Adrenal gland (tissue), 12 donors: ENCODE data around the gene MMP24OS. TPM values are rescaled to one million over a fixed set of nuclear protein-coding genes. Genes with fewer than 3 reads are reported as not detected.

ENCODE experiments used
- DNase-seq, 7 donors: peaks; one replicate each; pipeline ENCODE4 v3.0.0-alpha.2; 2019 to 2020
- H3K27ac ChIP-seq, 5 donors: fragments of 200-600 bp; sonication (generic) in 4 of 5; 1 replicate in 3 of 5; 2 replicates in 2 of 5; pipeline versions ENCODE4 v1.5.1 to v1.8.0; 2016 to 2020; ENCODE audit warnings: mild to moderate bottlenecking in 1 of 5
- H3K27me3 ChIP-seq: fragments of 200-600 bp; 2 replicates; pipeline ENCODE4 v1.8.0; 2021
- H3K36me3 ChIP-seq, 2 donors: fragments of 200-600 bp; replicated peaks in 1 of 2; 1 replicate in 1 of 2; 2 replicates in 1 of 2; pipeline versions ENCODE4 v1.5.1 to v1.8.0; 2018 to 2022
- H3K4me1 ChIP-seq, 2 donors: fragments of 200-600 bp; replicated peaks in 1 of 2; 1 replicate in 1 of 2; 2 replicates in 1 of 2; pipeline versions ENCODE4 v1.5.1 to v1.8.0; 2018 to 2021
- H3K4me3 ChIP-seq, 4 donors: fragments of 200-600 bp; sonication (generic) in 3 of 4; one replicate each; pipeline ENCODE4 v1.5.1; 2016 to 2018
- H3K9me3 ChIP-seq, 3 donors: fragments of 200-600 bp; sonication (generic) in 1 of 3; replicated peaks in 1 of 3; 1 replicate in 2 of 3; 2 replicates in 1 of 3; pipeline versions ENCODE4 v1.5.1 to v1.8.0; 2016 to 2021
- CTCF ChIP-seq, 6 experiments: fragments of 450-650 bp in 4 of 6; fragments of 200-600 bp in 2 of 6; sonication (generic) in 1 of 6; IDR thresholded peaks; 1 replicate in 5 of 6; 2 replicates in 1 of 6; pipeline versions ENCODE4 v1.5.1 to v1.8.0; 2016 to 2021; ENCODE audit warnings: antibody characterized with exemption in 6 of 6, mild to moderate bottlenecking in 2 of 6, moderate library complexity in 1 of 6
- POLR2A ChIP-seq, 2 donors: fragments of 450-650 bp; IDR thresholded peaks; one replicate each; pipeline ENCODE4 v1.6.1; 2017; ENCODE audit warnings: antibody characterized with exemption in 2 of 2, mild to moderate bottlenecking in 2 of 2, moderate library complexity in 1 of 2
- WGBS, 4 donors: extraction: QIAGEN DNeasy Blood & Tissue Kit in 2 of 4; methylation state at CpG; one replicate each; pipeline versions ENCODE4 v1.1.5 to v1.1.7; 2013 to 2017; 5-methylcytosine and 5-hydroxymethylcytosine counted together
- intact Hi-C, 2 donors: fragments of 100-400 bp; cut with DNase I; formaldehyde crosslinking; loops; one replicate each; pipeline versions ENCODE4 v1.14.1 to v1.15.0; 2022 to 2023
- polyA plus RNA-seq, 3 donors: library from polyadenylated mRNA; stranded (reverse); fragments of 200-250 nt in 2 of 3; fragments of 350-450 nt in 1 of 3; fragmentation: Illumina TruSeq in 1 of 3; extraction: RNeasy Lipid Tissue Mini Kit (QIAGEN cat#74804) in 1 of 3; gene quantifications; one replicate each; pipeline ENCODE4 v1.2.3, GENCODE V29; 2013 to 2014
- total RNA-seq, 9 donors: library from RNA; depleted of rRNA in 4 of 9; stranded (reverse); fragments of >200 nt in 4 of 9; fragments of 120-200 nt in 1 of 9; fragmentation: NEBNext Ultra II Directional in 1 of 9; extraction: Animal tissue kit (Norgen Biotek cat#: 25700) in 1 of 9; gene quantifications; one replicate each; pipeline versions ENCODE4 v1.1.0 to v1.2.4, GENCODE V29; 2013 to 2023
- donor health status: healthy with polysubstance abuse.
- donor health status: Bipolar disorder and iron deficiency.
- donor health status: DM: yes; HTN: yes; CAD: no.
- donor health status: DM: no; HTN: no; CAD: no.
- donor health status: DM: no; HTN: no; CAD: no.
- donor health status: DM: yes; HTN: yes; CAD: no.

MMP24OS gene
- total and polyA plus RNA-seq, 12 donors, result 24.8 to 150 (median 84.4) TPM

GRCh38 chr20:35243986-35244385, 33.9 kb downstream of the MMP24OS start:
- no peak overlapping the region for H3K27ac ChIP-seq
- no peaks in the 10 kb centered on the region for H3K27me3 ChIP-seq
- no peak for DNase-seq
- intact Hi-C loops, result no loop called here
- H3K4me3 ChIP-seq, result no peak overlapping the region
- H3K4me1 ChIP-seq, result no peaks in the 10 kb centered on the region
- TF ChIP-seq CTCF (IDR thresholded peaks at IDR 0.05) (no peak), POLR2A (IDR thresholded peaks at IDR 0.05) (no peak)
- no peaks in the 10 kb centered on the region for H3K36me3 ChIP-seq
- 72 to 78% (median 76%) methylated on average over 2 of the region's 2 CpGs for WGBS, 4 donors
- H3K9me3 ChIP-seq, result no peaks in the 10 kb centered on the region

- DNase-seq, result no peak
- TF ChIP-seq CTCF (IDR thresholded peaks at IDR 0.05) (no peak), POLR2A (IDR thresholded peaks at IDR 0.05) (no peak)
- no peaks in the 10 kb centered on the region for H3K9me3 ChIP-seq
- intact Hi-C loops, result no loop called here
- H3K4me1 ChIP-seq, result no peaks in the 10 kb centered on the region
- H3K27ac ChIP-seq, result no peak overlapping the region
- H3K4me3 ChIP-seq, result no peak overlapping the region
- H3K27me3 ChIP-seq, result no peaks in the 10 kb centered on the region
- 65 to 71% (median 69%) methylated on average over 2 of the region's 2 CpGs for WGBS, 4 donors
- H3K36me3 ChIP-seq, result no peaks in the 10 kb centered on the region
These were observed 34.6 kb downstream of the MMP24OS start for GRCh38 chr20:35243317-35243716.

- Histone ChIP-seq H3K4me1 (no peaks in the 10 kb centered on the region), H3K27me3 (no peaks in the 10 kb centered on the region), H3K27ac (no peak overlapping the region), H3K4me3 (no peak overlapping the region), H3K36me3 (no peaks in the 10 kb centered on the region), H3K9me3 (no peaks in the 10 kb centered on the region)
- DNase-seq, result no peak
- intact Hi-C loops, result no loop called here
- TF ChIP-seq CTCF (IDR thresholded peaks at IDR 0.05) (no peak), POLR2A (IDR thresholded peaks at IDR 0.05) (no peak)
- whole genome bisulfite sequencing, 4 donors, result 92 to 97% (median 94%) methylated on average over 2 of the region's 2 CpGs
These were observed 37.1 kb downstream of the MMP24OS start for GRCh38 chr20:35240811-35241293.

- WGBS, 4 donors, result 73 to 81% (median 75%) methylated on average over 5 of the region's 5 CpGs
- no peak overlapping the region for H3K4me3 ChIP-seq
- no peaks in the 10 kb centered on the region for H3K4me1 ChIP-seq
- no peaks in the 10 kb centered on the region for H3K27me3 ChIP-seq
- no peak for DNase-seq
- TF ChIP-seq POLR2A (IDR thresholded peaks at IDR 0.05) (no peak), CTCF (IDR thresholded peaks at IDR 0.05) (no peak)
- H3K27ac ChIP-seq, result no peak overlapping the region
- no peaks in the 10 kb centered on the region for H3K9me3 ChIP-seq
- intact Hi-C loops, result no loop called here
- H3K36me3 ChIP-seq, result no peaks in the 10 kb centered on the region
These were observed 37.7 kb downstream of the MMP24OS start for GRCh38 chr20:35240083-35240810.
